GM20000 (cell line): ENCODE results near the gene KIF26B.

ENCODE experiments used
- DNase-seq: peaks from one replicate; pipeline ENCODE4 v3.0.0; 2012; ENCODE audit warnings: low spot score
- TF ChIP-seq, protein P1 (sequence below): IDR thresholded peaks from 2 replicates; pipeline ENCODE4 v1.5.1; 2012; ENCODE audit warnings: mild to moderate bottlenecking, control low read depth; ENCODE audit errors: extremely low read depth, missing control alignments

KIF26B gene

DNA sequence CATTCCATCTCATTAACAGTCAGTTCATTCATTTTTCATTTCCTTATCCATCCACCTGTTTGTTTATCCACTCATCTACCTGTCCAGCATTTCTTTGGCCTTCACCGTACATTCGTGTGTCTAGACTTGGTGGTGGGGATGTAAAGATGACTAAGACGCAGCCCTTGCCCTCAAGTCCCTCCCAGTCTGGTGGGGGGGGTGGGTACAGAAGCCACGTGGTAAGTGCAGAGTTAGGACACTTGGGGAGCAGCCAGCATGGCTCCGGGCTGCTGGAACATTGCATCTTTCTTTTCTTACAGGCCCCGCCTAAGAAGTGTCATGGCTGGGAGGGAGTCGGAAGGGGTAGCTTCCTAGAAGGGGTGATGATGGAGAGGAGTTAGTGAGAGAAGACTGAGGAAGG is 17.2 kb downstream of the KIF26B start:
- TF ChIP-seq, protein P1, sequence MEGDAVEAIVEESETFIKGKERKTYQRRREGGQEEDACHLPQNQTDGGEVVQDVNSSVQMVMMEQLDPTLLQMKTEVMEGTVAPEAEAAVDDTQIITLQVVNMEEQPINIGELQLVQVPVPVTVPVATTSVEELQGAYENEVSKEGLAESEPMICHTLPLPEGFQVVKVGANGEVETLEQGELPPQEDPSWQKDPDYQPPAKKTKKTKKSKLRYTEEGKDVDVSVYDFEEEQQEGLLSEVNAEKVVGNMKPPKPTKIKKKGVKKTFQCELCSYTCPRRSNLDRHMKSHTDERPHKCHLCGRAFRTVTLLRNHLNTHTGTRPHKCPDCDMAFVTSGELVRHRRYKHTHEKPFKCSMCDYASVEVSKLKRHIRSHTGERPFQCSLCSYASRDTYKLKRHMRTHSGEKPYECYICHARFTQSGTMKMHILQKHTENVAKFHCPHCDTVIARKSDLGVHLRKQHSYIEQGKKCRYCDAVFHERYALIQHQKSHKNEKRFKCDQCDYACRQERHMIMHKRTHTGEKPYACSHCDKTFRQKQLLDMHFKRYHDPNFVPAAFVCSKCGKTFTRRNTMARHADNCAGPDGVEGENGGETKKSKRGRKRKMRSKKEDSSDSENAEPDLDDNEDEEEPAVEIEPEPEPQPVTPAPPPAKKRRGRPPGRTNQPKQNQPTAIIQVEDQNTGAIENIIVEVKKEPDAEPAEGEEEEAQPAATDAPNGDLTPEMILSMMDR, result no peak
- no peak for DNase-seq

DNA sequence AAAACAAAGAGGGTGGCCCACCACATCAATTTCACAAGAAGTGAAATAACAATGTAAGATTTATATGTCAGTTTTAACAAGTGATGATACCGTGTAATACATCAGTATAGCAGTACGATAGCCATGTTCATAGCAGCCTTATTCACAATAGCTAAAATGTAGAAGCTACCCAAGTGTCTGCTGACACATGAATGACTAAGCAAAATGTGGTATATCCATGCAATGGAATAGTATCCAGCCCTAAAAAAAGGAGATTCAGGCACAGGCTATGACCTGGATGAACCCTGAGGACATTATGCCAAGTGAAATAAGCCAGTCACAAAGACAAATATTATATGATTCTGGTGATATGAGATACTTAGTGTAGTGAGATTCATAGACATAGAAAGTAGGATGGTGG is 18.0 kb downstream of the KIF26B start:
- TF ChIP-seq, protein P1, result no peak
- DNase-seq, result no peak

DNA sequence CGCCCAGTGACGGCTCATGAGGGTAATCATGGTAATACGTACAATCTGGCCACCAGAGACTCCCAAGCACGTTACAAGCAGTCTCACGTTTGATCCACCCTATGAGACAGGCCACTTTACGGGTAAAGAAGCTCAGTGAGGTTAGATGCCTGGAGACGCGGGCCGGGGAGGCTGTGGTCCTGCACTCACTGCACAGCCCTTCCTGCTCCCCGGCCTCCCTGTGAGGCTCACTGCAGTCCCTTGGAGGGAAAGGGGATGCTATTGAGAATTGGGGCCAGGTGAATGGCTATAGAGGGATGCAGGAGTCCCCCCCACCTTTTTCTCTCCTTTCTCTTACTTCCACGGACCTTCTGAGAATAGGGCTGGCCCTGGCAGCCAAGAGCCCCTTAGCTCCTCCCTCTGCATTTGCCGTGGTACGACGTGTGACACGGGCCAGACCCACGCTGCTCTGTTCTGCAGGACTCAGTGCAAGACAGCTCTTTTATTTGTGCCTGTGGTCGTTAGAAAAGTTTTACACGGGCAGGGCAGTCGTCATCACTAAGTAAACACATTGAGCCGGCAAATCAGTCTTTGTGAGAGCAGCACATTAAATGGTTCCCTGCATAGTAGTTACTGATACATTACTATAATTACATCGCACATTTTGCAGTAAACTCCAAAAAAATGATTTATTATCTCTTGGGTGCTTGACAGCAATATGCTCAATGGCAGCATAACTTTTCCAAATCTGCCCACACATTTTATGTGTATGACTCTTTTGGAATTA is 18.8 kb downstream of the KIF26B start:
- no peak for DNase-seq

DNA sequence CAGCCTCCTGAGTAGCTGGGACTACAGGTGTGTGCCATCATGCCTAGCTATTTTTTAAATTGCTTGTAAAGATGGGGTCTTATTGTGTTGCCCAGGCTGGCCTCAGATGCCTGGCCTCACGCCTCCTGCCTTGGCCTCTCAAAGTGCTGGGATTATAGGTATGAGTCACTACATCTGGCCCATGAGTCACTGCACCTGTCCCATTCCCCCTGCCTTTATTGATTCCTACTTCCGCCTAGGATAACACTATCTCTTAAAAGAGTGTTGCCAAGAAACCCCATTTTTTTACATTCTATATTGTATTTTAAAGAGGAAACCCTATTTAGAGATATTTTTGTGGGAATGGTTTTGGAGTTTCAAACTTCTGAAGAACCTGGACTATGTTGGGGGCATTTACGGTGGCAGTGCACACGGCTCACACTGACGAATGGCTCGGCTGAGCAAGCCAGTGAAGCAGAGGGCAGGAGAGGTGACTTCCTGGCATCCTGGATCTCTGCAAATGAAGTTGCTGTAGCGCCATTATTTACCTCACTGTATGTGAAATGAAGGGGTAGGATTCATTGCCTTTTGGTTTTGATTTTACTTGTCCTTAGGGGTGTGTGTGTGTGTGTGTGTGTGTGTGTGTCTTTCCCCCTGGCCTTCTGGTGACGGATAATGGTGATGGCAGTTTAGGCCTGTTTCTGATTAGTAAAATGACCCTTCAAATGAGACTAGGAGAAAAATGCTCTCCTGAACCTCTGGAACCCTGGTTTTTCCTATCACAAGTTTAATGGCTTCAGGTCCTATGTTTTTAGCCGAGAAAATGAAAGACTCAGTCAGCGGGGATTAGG is 22.5 kb downstream of the KIF26B start:
- DNase-seq, result no peak
- TF ChIP-seq, protein P1, result no peak

More for the DNA sequence above, 18.8 kb downstream of the KIF26B start:
- TF ChIP-seq, protein P1, result no peak

DNA sequence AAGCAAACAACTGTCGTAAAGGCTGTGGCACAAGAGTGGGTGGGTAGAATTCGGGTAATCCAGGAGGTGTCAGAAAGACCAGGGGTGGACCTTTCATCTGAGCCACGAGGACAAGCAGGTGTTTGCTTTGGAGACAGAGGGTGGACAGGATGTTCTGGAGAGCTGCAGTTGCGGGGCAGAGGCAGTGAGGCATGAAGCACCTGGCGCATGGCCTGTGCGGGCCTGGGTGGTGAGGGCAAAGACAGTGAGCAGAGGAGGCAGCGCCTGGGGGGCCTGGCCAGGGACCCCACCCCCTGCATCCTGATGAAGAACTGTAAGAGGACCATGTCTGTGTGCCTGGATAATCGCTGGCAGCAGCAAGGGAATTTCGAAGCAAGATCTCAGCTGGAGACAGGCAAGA is 24.9 kb downstream of the KIF26B start:
- no peak for DNase-seq
- TF ChIP-seq, protein P1, result no peak

DNA sequence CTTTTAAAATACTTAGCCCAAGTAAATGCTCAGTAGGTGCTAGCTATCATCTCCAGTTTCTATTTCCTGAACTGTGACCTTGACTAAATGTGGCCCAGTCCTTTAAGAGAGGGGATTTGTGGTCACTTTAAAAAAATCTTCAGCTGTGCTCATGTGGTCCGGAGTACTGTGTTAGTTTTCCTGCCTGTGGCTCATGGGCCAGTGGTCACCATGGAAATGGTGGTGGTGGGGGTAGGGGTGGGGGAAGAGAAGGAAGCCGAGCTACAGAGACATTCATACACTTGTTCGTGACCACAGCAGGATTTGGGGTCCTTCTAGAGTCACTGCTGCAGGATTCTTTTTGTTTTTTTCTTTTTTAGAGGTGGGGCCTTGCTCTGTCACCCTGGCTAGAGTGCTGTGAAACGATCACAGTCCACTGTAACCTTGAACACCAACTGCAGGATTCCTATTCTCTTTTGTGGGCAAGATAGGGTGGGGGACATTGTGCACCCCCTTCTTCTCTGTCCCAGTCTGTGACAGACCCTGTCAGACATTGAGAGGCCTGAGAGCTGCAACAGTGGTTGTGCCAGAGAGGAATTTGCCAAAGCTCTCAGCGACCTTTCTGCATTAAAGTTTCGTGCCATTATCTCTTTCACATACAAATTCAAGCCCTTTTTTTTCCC is 25.8 kb downstream of the KIF26B start:
- TF ChIP-seq, protein P1, result no peak
- DNase-seq, result no peak

DNA sequence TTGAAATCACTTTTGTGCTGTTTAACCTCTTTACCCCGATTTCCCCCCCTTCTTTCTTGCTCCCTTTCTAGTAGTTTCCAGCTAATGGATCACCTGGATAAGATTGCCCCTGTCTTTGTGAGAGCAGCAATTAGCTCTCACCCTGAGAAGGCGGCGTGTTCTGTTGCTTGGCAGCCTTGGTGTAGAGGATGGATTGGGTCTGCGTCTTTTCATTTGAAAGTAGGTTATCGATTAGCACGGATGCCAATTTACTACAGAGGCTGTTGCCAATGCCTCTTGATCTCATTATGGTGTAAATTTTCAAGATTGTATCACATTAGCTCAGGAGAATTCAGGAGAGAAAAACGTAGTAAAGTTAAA is 26.4 kb downstream of the KIF26B start:
- TF ChIP-seq, protein P1, result no peak
- DNase-seq, result no peak
